AG10803 (cell line): ENCODE results near the gene RNF187.

Source experiments
- DNase-seq: peaks from one replicate; pipeline ENCODE4 v3.0.0; 2010; ENCODE audit warnings: low read depth
- H3K4me3 ChIP-seq: 2 replicates; pipeline ENCODE4 v1.5.1; 2011; ENCODE audit warnings: mild to moderate bottlenecking, low read length, control low read depth
- TF ChIP-seq, protein P1 (sequence below): conservative IDR thresholded peaks from 2 replicates; pipeline ENCODE4 v1.5.1; 2011; ENCODE audit warnings: mild to moderate bottlenecking, low read length, control low read depth, inconsistent platforms

The RNF187 gene

DNA sequence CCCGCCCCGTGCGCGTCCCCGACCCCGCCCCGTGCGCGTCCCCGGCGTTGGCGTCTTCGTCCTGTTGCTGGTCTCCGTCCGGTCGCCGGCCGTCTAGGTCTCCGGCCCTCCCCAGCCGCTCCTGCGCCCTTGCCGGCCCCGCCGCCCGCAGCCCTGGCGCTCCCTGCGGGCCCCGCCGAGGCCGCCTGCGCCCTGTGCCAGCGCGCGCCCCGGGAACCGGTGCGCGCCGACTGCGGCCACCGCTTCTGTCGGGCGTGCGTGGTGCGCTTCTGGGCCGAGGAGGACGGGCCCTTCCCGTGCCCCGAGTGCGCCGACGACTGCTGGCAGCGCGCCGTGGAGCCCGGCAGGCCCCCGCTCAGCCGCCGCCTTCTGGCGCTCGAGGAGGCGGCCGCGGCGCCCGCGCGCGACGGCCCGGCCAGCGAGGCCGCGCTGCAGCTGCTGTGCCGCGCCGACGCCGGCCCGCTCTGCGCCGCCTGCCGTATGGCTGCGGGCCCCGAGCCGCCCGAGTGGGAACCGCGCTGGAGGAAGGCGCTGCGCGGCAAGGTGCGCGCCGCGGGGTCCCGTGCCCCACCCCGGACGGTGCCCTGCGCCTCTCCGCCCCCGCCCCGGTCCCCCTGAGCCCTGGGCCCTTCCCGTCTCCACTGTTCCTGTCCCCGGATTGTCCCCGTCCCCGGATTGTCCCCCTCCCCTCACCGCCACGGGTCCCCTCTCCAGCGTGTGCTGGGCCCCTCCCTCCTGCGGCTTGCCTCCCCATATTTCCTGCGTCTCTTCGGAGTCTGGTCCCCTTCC is at the start of gene RNF187:
TSS of gene RNF187 (plus strand) at position 47 of the 789 bp plus-strand sequence.
- TF ChIP-seq, protein P1, sequence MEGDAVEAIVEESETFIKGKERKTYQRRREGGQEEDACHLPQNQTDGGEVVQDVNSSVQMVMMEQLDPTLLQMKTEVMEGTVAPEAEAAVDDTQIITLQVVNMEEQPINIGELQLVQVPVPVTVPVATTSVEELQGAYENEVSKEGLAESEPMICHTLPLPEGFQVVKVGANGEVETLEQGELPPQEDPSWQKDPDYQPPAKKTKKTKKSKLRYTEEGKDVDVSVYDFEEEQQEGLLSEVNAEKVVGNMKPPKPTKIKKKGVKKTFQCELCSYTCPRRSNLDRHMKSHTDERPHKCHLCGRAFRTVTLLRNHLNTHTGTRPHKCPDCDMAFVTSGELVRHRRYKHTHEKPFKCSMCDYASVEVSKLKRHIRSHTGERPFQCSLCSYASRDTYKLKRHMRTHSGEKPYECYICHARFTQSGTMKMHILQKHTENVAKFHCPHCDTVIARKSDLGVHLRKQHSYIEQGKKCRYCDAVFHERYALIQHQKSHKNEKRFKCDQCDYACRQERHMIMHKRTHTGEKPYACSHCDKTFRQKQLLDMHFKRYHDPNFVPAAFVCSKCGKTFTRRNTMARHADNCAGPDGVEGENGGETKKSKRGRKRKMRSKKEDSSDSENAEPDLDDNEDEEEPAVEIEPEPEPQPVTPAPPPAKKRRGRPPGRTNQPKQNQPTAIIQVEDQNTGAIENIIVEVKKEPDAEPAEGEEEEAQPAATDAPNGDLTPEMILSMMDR: no peak
- DNase-seq: no peak
- H3K4me3 ChIP-seq: peak within 1 kb of the TSS; percentile 94

DNA sequence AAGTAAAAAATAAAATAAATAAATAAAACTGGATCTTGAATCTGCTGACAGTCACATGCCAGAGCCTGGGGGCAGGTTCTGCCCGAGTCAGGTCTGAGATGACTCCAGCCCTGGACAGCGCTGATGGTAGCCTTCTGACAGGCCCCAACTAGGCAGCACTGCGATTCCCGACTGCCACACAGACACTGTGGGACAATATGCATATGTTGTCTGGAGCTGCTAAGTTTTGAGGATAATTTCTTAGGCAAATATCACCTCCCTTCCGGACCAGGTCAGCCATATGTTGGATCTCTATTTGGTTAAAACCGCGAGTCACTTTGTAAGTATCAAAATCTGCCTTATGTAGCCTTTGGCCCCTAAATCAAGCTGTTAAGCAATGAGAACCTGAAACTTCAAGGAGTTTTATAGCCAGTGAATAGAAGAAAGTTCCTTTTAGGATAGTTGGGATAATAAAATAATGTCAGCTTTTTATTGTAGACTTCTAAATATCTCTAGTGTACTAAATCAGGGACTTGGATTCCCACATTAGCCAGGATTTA is 49.7 kb upstream of the RNF187 start:
- DNase-seq: no peak
- H3K4me3 ChIP-seq: no peak overlapping the region
- TF ChIP-seq, protein P1: no peak

DNA sequence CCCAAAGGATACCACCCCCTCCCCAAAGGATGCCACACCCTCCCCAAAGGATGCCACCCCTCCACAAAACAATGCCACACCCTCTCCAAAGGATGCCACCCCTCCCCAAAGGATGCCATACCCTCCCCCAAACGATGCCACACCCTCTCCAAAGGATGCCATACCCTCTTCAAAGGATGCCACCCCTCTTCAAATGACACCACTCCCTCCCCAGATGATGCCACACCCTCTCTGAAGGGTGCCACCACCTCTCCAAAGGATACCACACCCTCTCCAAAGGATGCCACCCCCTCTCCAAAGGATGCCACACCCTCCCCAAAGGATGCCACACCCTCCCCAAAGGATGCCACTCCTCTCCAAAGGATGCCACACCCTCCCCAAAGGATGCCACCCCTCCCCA is 48.9 kb upstream of the RNF187 start:
- TF ChIP-seq, protein P1: no peak
- H3K4me3 ChIP-seq: no peak overlapping the region
- no peak for DNase-seq

DNA sequence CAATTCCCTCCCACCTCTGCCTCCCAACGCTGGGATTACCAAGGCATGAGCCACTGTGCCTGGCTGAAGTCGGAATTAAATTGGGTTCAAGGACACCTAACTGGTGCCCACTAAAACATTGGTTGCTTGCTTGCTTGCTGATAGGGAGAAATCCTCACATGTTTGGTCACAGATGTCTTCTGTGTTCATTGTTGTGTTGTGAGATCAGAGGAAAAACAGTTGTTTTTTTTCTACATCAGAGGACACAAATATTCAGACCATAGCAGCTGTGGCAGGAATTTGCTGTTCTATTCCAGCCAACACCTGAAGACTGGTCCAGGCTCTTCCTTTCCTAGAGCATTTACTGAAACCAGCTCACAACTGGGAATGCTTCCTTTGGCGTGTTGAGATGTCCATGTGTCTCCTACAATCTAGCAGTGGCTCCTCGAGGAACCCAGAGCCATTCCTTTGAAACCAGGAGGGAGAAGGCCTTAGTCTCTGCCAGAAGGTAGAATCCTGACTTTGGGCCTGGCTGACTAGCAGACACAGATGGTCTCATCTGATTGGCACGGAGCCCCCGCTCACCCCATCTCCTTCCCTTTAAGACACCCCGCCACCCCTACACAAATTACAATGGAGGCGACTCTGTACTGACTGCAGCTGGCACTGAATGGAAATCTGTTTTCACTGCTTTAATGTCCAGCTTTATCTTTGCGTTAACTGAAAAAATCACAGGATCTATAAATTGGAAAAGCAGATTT is 46.3 kb upstream of the RNF187 start:
- TF ChIP-seq, protein P1: no peak
- DNase-seq: no peak
- H3K4me3 ChIP-seq: no peak overlapping the region

DNA sequence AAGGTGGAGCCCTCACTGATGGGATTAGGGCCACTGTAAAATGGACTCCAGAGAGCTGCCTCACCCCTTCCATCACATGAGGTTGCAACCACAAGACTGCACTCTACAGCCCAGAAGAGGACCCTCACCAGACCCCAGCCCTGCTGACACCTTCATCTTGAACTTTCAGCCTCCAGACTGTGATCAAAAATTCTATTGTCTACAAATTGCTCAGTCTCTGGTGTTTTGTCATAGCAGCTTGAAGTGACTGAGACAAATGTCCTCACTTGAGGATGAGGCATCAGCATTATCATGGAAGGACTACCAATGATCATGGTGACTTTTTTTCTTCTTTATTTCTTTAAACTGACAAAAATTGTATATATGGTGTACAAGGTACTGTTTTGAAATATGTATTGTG is 43.8 kb upstream of the RNF187 start:
- DNase-seq: no peak

DNA sequence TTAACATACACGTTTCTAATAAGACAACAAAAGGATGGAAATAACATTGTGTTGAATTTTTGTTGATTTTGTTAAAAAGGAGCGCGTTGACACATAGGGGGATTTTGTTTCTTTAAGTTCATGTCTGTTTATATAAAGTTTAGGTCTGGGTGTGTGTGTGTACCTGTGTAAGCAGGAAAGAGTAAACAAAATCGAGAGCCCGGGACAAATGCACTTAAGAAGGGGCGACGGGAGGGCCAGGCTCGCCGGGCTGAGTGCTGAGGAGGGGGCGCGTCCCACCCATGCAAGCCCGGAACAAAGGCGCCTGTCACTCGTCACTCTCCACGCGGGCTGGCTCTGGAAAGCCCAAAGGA is 41.7 kb upstream of the RNF187 start:
- TF ChIP-seq, protein P1: no peak
- no peak for DNase-seq
- peak overlapping the region; percentile 53 for H3K4me3 ChIP-seq

More for the DNA sequence above, 43.8 kb upstream of the RNF187 start:
- TF ChIP-seq, protein P1: no peak
- H3K4me3 ChIP-seq: no peak overlapping the region
